Activated CD4-positive, alpha-beta T cell treated with anti-CD3 and anti-CD28 coated beads for 36 hours (primary cell): ENCODE data around the gene MAP3K2. TPM values are rescaled to one million over a fixed set of nuclear protein-coding genes. Genes with fewer than 3 reads are reported as not detected.

Experiments used
- ATAC-seq: fragments of 200-7000 bp; cut with Tn5 transposase; one replicate; pipeline ENCODE4 v1.10.0; 2021; ENCODE audit warnings: mild to moderate bottlenecking, moderate library complexity
- CTCF ChIA-PET: fragments of 350-600 bp; sonication (Branson Sonifier 250); formaldehyde crosslinking; loops from one replicate; lab custom pipeline; 2021; ENCODE audit warnings: antibody characterized with exemption; lab: Charles Lee
- POLR2A ChIA-PET: fragments of 350-600 bp; sonication (Branson Sonifier 250); formaldehyde crosslinking; loops from one replicate; lab custom pipeline; 2021; ENCODE audit warnings: antibody characterized with exemption, inconsistent platforms; lab: Charles Lee
- DNase-seq: peaks from one replicate; pipeline ENCODE4 v3.0.0-alpha.2; 2020
- H3K27ac Mint-ChIP-seq: one replicate; pipeline ENCODE4 v1.8.0; 2021; ENCODE audit warnings: mixed read lengths
- H3K27me3 Mint-ChIP-seq: one replicate; pipeline ENCODE4 v1.8.0; 2021; ENCODE audit warnings: mixed read lengths
- H3K36me3 Mint-ChIP-seq: one replicate; pipeline ENCODE4 v1.8.0; 2021; ENCODE audit warnings: low read depth, mixed read lengths
- H3K4me1 Mint-ChIP-seq: one replicate; pipeline ENCODE4 v1.8.0; 2021; ENCODE audit warnings: mixed read lengths
- H3K4me3 Mint-ChIP-seq: one replicate; pipeline ENCODE4 v1.8.0; 2021; ENCODE audit warnings: mild to moderate bottlenecking, moderate library complexity, mixed read lengths
- H3K9me3 Mint-ChIP-seq: one replicate; pipeline ENCODE4 v1.8.0; 2021; ENCODE audit warnings: low read depth, mixed read lengths
- intact Hi-C, 2 experiments: fragments of 100-400 bp; cut with DNase I in 1 of 2; cut with micrococcal nuclease in 1 of 2; formaldehyde crosslinking; loops; one replicate each; pipeline versions ENCODE4 v1.14.2 to v1.15.1; 2022 to 2024; cut with DNase I, micrococcal nuclease
- total RNA-seq, 2 experiments: library from RNA; stranded (reverse); gene quantifications; one replicate each; pipeline ENCODE4 v1.2.3, GENCODE V29; 2021

The MAP3K2 gene
- total RNA-seq, 2 experiments from 2014 or later = 35.2 to 35.6 TPM

DNA sequence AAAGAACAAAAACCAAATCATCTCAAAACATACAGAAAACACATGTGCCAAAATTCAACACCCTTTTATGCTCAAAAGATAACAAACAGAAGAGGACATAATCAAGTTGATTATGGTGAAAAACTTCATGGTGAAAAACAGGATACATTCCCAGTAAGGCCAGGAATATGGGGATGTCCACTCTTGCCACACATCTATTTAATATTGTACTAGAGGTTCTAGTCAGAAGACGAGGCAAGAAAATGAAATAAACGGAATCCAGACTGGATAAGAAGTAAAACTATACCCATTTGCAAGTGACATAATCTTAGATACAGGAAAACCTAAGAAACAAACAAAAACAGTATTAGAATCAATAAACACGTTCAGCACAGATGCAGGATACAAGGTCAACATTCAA, 40.8 kb downstream of the MAP3K2 start:
- Mint-ChIP-seq H3K4me1 (peaks cover 60% of the 10 kb centered on the region), H3K27ac (no peak overlapping the region), H3K27me3 (no peaks in the 10 kb centered on the region), H3K9me3 (no peaks in the 10 kb centered on the region), H3K4me3 (no peak overlapping the region), H3K36me3 (peaks cover 4% of the 10 kb centered on the region)
- CTCF ChIA-PET = no interaction called here
- ATAC-seq (no peak), DNase-seq (no peak)
- POLR2A ChIA-PET = no interaction called here
- intact Hi-C loops = loop anchor here in 1 of 2 experiments (5.0 kb wide), 1 partner anchor 40 kb away; the partner anchor contains the start of gene MAP3K2

DNA sequence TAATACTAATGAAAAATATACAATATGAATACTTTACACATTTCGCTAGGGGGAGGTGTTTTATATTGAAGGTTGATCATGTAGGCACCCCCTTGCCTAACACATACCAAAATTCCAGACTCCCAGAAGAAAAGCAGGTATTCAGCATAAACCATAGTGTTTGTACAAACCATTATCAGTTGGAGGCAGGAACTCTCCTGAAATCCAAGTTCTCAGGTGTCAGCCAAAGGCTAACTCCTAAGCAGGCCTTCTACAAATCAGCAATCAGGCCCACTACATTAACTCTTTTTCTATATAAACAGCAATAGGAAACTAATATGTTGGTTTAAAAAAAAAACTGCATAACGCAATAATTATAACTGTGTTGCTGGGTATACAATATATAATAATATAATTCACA, 44.5 kb downstream of the MAP3K2 start:
- Mint-ChIP-seq H3K9me3 (no peaks in the 10 kb centered on the region), H3K36me3 (peaks cover 11% of the 10 kb centered on the region), H3K4me3 (no peak overlapping the region), H3K4me1 (peaks cover 34% of the 10 kb centered on the region), H3K27ac (no peak overlapping the region), H3K27me3 (no peaks in the 10 kb centered on the region)
- DNase-seq (no peak), ATAC-seq (no peak)
- CTCF ChIA-PET = no interaction called here
- POLR2A ChIA-PET = no interaction called here
- intact Hi-C loops = no loop called here

DNA sequence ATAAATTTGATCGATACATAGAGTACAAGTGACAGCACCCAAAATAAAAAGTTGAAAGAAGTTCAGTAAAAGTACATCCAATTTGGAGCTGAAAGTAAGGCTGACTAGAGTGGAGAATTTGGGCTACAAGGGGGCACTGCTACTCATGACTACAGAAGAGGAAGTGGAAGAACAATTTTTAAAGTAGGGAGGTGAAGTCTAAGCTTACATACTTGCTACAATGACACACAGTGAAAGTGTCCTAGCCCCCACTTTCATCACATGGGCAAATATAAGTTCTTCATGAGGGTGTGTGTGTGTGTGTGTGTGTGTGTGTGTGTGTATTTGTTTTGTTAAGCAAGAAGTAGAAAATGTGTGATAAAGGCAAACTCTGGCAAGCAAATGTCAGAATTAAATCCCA, 45.7 kb downstream of the MAP3K2 start:
- CTCF ChIA-PET = no interaction called here
- Mint-ChIP-seq H3K27ac (peak overlapping the region; percentile 11), H3K9me3 (no peaks in the 10 kb centered on the region), H3K27me3 (no peaks in the 10 kb centered on the region), H3K4me1 (peaks cover 24% of the 10 kb centered on the region), H3K4me3 (no peak overlapping the region), H3K36me3 (peaks cover 17% of the 10 kb centered on the region)
- DNase-seq = no peak
- ATAC-seq = no peak
- intact Hi-C loops = no loop called here
- POLR2A ChIA-PET = no interaction called here

DNA sequence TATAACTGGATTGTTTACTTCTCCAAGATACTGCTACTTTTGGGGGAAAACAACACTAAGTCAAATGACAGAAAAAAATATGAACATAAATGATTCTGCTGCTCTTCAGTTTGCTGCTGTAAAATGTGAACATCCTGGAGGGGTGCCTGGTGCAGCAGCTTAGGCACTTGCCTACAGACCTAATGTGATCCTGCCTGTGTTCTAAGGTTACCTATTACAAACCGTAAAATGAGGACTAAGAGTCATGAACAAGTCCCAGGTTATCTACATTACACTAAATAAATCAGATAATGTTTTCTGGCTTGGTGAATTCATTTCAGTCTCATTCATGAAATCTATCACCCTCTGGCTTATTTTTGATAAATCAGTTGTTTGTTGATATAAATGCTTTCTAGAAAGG, 55.4 kb downstream of the MAP3K2 start:
- ATAC-seq = no peak
- ChIA-PET CTCF (no interaction called here), POLR2A (interaction anchor here (0.5 kb wide), 1 partner anchor 381 kb away, joined by 5 read pairs; no protein-coding TSS in a partner anchor)
- no peaks in the 10 kb centered on the region for H3K27me3 Mint-ChIP-seq
- peaks cover 17% of the 10 kb centered on the region for H3K36me3 Mint-ChIP-seq
- no peak overlapping the region for H3K27ac Mint-ChIP-seq
- DNase-seq = no peak
- no peaks in the 10 kb centered on the region for H3K9me3 Mint-ChIP-seq
- intact Hi-C loops = no loop called here
- no peak overlapping the region for H3K4me3 Mint-ChIP-seq
- no peaks in the 10 kb centered on the region for H3K4me1 Mint-ChIP-seq

DNA sequence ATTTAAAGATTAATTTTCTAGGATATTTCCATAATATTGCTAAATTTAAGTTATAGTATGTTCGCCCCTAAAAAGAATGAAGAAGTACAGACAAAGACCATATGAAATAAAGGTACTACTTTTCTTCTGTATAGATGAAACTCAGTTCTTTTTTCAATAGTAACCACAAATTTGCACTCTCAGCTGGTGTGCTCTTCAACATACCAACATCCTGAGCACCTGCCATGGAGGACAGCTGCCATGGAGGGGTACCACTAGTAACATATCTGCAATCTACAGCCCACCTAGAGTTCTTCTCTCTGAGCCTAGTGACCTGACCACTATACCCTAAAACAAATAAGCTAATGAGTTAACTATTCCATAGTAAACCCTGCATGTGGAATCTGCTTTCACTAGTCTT, 57.0 kb downstream of the MAP3K2 start:
- Mint-ChIP-seq H3K27me3 (no peaks in the 10 kb centered on the region), H3K4me3 (no peak overlapping the region), H3K27ac (no peak overlapping the region), H3K36me3 (peaks cover 18% of the 10 kb centered on the region), H3K9me3 (no peaks in the 10 kb centered on the region), H3K4me1 (no peaks in the 10 kb centered on the region)
- POLR2A ChIA-PET = no interaction called here
- CTCF ChIA-PET = interaction anchor here (0.8 kb wide), 1 partner anchor 8 kb away, joined by 3 read pairs; no protein-coding TSS in a partner anchor
- intact Hi-C loops = no loop called here
- no peak for DNase-seq
- ATAC-seq = no peak

DNA sequence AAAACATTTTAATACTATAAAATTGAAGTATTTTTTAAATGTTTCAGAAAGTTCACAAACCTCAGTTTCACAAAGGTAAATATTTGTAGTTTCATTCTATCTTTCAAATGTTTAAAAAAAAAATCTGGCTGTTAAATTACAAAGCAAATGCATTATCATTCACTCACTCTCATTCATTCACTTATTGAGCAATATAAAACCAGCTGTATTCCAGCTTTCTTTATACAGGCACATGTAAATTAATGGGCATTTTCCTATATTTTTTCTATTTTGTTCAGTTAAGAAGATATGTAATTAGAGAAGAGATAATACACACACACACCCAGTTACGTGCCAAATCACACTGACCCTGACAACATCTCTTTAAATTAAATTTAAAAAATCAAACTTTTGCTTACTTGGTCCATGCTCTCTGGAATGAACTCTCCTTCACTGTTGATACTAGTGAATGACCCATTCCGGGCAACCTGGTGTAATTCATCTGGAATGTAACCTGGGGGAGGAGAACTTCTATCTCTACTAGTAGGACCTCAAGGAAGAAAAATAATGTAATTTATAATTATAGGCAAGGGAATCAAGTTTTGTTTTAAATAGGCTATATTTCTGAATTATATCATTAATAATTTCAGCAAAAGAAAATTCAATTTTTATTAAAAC, 61.4 kb downstream of the MAP3K2 start:
- Mint-ChIP-seq H3K27ac (no peak overlapping the region), H3K9me3 (no peaks in the 10 kb centered on the region), H3K4me1 (no peaks in the 10 kb centered on the region), H3K4me3 (no peak overlapping the region), H3K27me3 (no peaks in the 10 kb centered on the region), H3K36me3 (peaks cover 27% of the 10 kb centered on the region)
- ChIA-PET POLR2A (no interaction called here), CTCF (no interaction called here)
- intact Hi-C loops = no loop called here
- ATAC-seq (no peak), DNase-seq (no peak)

DNA sequence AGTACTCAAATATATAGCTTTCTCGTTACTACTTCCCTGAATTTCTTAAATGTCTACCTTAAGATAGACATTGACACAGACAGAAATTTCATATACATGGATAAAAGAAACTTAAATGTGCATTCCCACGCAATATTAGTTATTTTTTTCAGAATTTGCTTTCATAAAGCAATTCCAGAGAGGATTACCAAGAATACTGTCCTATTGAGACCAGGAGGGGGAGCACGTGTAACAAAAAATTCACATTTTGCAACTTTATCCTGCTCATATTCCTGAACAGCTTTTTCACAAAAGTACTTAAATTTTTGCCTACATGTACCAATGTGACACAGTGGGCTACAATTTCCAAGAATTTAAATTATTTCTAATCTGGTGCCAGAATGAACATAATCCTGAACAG, 63.1 kb downstream of the MAP3K2 start:
- no peak for ATAC-seq
- H3K9me3 Mint-ChIP-seq = peaks cover 9% of the 10 kb centered on the region
- no peak overlapping the region for H3K27ac Mint-ChIP-seq
- ChIA-PET POLR2A (no interaction called here), CTCF (interaction anchor here (0.7 to 2.3 kb wide), 7 partner anchors 26 to 326 kb away, joined by 3 to 15 read pairs (median 3); partner anchors contain the start of gene ERCC3)
- peaks cover 44% of the 10 kb centered on the region for H3K36me3 Mint-ChIP-seq
- H3K27me3 Mint-ChIP-seq = no peaks in the 10 kb centered on the region
- peaks cover 7% of the 10 kb centered on the region for H3K4me1 Mint-ChIP-seq
- no peak overlapping the region for H3K4me3 Mint-ChIP-seq
- intact Hi-C loops = loop anchor here (1.0 to 2.0 kb wide), 2 partner anchors 154 to 155 kb away; no protein-coding TSS in a partner anchor
- DNase-seq = no peak

DNA sequence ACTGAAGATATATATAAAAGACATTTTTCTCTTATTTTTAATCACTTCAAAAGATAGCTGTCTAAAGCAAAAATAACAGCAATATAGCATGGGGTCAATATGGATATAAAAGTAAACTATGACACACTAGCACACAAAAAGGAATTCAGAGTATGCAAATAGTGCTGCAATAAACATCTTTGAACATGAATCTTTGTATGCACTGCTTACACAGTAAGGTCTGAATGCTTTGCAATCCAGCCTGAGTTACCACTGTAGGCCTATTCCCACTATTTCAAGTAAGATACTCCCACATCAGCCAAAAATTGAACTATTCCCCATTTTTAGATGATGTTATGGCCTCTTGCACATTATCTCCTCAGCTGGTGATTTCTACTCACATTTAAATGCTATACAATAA, 66.5 kb downstream of the MAP3K2 start:
- peaks cover 9% of the 10 kb centered on the region for H3K9me3 Mint-ChIP-seq

DNA sequence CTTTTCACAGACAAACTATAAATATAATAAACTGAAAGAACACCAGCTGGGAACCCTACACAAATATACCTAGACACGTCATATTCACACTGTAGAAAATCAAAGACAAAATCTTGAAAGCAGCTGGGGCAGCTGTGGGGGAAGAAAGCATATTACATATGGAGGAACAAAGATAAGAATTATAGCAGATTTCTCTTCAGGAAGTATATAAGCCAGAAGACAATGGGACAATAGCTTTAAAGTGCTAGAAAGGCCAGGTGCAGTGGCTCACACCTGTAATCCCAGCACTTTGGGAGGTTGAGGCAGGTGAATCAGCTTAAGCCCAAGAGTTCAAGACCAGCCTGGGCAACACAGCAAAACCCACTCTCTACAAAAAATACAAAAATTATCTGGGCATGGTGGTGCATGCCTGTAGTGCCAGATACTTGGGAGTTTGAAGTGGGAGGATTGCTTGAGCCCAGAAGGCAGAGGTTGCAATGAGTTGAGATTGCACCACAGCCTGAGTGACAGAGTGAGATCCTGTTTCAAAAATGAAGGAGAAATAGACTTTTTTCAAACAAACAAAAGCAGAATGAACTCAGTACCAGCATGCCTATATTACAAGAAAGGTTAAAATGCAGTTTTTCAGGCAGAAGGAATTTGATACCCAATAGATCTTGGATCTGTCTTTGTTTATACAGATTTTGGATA, 67.0 kb downstream of the MAP3K2 start:
- ATAC-seq (no peak), DNase-seq (no peak)
- Mint-ChIP-seq H3K27ac (no peak overlapping the region), H3K36me3 (peaks cover 56% of the 10 kb centered on the region), H3K4me1 (peaks cover 7% of the 10 kb centered on the region), H3K4me3 (no peak overlapping the region), H3K9me3 (peaks cover 9% of the 10 kb centered on the region), H3K27me3 (no peaks in the 10 kb centered on the region)
- ChIA-PET CTCF (interaction anchor here (0.6 to 1.0 kb wide), 3 partner anchors 20 to 656 kb away, joined by 3 read pairs; no protein-coding TSS in a partner anchor), POLR2A (no interaction called here)
- intact Hi-C loops = loop anchor here in 1 of 2 experiments (1.0 kb wide), 1 partner anchor 68 kb away; no protein-coding TSS in a partner anchor

More for the DNA sequence above, 66.5 kb downstream of the MAP3K2 start:
- intact Hi-C loops = no loop called here
- H3K4me3 Mint-ChIP-seq = no peak overlapping the region
- H3K36me3 Mint-ChIP-seq = peaks cover 55% of the 10 kb centered on the region
- no peak for ATAC-seq
- peaks cover 7% of the 10 kb centered on the region for H3K4me1 Mint-ChIP-seq
- ChIA-PET CTCF (no interaction called here), POLR2A (no interaction called here)
- no peak overlapping the region for H3K27ac Mint-ChIP-seq
- DNase-seq = no peak
- no peaks in the 10 kb centered on the region for H3K27me3 Mint-ChIP-seq

DNA sequence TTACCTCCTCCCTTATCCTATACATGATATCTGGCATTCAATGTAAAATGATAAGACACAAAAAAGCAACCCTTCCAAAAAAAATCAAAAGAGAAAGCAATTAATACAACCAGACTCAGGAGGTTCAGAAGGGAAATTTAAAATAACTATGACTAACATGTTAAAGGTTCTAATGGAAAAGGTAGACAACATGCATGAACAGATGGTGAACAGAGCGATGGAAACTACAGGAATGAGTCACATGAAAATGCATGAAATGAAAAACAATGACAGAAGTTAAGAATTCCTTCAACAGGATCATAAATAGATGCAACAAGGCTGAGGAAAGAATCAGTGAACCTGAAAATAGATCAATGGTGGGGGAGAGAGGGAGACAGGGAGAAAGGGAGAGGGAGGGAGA, 67.7 kb downstream of the MAP3K2 start:
- Mint-ChIP-seq H3K27ac (peak overlapping the region; percentile 53), H3K27me3 (no peaks in the 10 kb centered on the region), H3K4me3 (no peak overlapping the region), H3K4me1 (peaks cover 7% of the 10 kb centered on the region), H3K36me3 (peaks cover 57% of the 10 kb centered on the region), H3K9me3 (peaks cover 9% of the 10 kb centered on the region)
- intact Hi-C loops = loop anchor here in 1 of 2 experiments (1.0 kb wide), 1 partner anchor 68 kb away; no protein-coding TSS in a partner anchor
- POLR2A ChIA-PET = no interaction called here
- CTCF ChIA-PET = interaction anchor here (0.6 to 1.0 kb wide), 3 partner anchors 19 to 161 kb away, joined by 3 to 8 read pairs (median 3); no protein-coding TSS in a partner anchor
- ATAC-seq = peak; percentile 68
- no peak for DNase-seq

DNA sequence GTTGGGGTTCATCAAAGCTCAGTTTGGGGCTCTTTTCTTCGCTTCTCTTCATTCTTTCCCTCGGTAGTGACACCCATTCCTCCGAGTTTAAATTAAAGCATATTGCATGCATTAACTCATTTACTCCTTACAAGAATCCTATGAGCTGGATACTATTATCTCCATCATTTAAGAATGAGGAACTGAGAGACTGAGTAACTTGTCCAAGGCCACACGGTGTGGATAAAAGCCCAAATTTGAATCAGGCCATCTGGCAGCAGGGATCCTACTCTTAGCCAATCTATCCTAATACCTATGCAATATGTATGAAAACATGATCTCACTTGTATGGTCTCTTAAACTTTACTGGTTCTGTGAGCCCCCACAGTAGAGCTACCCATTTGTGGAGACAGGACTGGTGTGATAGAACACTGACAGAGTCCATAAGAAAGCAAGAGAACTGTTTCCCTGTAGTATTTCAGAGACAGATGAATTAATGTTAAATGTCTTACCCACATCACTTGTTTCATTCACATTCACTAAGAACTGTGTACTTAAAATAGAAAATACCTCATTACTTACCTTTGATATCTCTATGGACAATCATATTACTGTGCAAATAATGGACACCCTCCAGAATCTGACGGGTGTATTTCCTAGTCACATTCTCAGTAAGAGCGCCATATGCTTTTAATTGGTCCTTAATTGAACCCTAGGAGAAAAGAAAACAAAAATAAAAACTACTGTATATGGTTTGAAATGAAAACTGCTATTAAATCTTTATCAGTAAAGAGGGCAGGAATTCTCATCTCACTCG, 73.4 kb downstream of the MAP3K2 start:
- H3K27ac Mint-ChIP-seq = no peak overlapping the region
- no peak overlapping the region for H3K4me3 Mint-ChIP-seq
- H3K36me3 Mint-ChIP-seq = peaks cover 37% of the 10 kb centered on the region
- H3K9me3 Mint-ChIP-seq = no peaks in the 10 kb centered on the region
- intact Hi-C loops = no loop called here
- POLR2A ChIA-PET = no interaction called here
- no peaks in the 10 kb centered on the region for H3K27me3 Mint-ChIP-seq
- ATAC-seq (no peak), DNase-seq (no peak)
- no peaks in the 10 kb centered on the region for H3K4me1 Mint-ChIP-seq
- CTCF ChIA-PET = no interaction called here
